ENCODE measurements around the gene PMP22.
A peak's percentile ranks its signal among the peaks of the same experiment; 100 is the strongest.

Gene PMP22

DNA sequence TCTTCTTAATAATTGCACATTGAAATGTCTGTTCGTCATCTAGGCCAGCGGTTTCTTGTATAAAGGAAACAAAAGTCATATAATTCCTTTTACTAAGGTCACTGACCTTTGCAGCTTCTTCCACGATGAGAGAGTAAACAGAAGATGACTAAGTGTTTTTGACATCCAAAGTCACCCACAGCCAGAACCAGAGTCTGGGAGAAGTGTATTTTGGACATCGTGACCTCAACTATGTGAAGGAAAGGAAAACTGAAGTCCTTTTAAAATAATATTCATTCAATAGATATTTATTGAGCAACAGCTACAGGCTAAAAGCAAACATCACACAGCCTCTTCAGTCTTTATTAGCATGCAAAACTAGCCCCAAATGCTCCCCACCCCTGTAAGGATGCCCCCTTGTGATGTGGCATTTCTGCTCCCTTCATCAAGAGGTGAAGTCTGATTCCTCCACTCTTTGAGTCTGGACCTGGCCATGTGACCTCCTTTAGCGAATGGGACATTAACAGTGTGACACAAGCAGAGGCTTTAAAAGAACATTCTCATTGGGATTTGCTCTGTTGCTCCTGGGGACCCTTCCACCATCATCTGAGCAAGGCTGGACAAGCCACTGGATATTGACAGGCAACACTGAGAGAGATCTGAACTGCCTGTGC, 8.1 kb upstream of the PMP22 start:
- DNase-seq, result no peak

DNA sequence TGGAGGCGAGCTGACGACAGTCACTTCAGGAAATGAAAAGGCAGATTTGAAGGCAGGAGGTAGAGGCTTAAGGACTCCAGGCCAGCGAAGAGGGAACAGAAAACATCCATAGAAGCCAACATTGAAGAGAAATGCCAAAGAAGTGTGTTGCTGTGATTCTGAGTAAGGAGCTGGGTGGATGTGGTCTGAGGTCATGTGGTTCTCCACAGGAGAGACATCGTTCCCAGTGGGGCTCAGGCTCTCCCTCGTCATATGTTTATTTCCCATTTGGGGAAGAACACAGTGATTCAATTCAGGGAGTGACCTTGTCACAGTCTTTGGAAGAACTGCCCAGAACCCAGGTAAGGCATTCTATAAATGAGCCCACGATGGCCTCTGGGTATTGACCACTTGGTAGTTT, 6.6 kb upstream of the PMP22 start:
- DNase-seq, result no peak

DNA sequence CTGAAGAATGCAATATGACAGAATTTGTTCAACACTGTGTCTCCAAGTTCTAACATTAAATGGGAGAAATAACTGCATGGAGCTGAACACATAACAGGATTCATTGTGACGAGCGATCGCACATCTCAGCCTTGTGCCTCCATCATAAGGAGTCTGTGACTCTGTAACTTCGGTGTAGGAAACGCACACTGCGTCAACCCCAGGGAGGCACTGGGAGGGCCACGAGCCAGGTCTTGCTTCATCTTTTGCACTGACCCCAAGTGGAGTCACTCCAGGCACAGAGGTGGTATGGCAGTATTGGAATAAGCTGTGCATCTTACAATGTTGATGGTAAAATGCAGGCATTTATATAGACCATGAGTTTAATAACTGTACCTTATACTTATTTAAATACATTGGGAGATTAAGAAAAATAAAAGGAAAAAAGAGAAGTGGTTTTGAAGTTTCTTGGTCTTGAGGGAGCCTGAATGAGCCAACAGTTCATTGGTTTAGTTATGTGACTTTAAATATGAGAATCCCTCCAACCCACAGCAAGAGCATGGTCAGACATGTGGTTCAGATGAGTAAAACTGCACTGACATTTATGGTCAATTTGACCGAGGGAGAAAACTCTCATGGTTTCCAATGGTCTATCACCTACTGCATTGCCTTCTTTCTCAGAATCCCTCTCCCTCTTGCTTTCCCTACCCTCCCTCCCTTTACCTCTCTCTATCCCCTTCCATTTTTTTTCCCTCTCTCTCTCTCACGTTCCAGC, 5.7 kb upstream of the PMP22 start:
- no peak for DNase-seq

DNA sequence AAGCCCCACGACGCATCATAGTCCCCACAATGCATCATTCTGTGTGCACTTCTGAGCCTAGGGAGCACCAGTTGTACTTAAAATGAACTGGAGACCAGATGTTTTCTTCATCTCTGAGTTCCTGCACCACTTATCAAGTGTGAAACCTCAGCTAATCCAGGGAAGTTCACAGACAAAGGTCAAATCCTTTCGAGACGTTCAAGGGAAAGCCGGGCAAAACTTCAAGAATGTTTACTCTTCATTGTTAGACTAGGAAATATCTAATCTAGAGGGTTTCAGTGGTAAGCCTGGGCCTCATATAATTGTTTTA, 4.6 kb upstream of the PMP22 start:
- DNase-seq, result no peak

DNA sequence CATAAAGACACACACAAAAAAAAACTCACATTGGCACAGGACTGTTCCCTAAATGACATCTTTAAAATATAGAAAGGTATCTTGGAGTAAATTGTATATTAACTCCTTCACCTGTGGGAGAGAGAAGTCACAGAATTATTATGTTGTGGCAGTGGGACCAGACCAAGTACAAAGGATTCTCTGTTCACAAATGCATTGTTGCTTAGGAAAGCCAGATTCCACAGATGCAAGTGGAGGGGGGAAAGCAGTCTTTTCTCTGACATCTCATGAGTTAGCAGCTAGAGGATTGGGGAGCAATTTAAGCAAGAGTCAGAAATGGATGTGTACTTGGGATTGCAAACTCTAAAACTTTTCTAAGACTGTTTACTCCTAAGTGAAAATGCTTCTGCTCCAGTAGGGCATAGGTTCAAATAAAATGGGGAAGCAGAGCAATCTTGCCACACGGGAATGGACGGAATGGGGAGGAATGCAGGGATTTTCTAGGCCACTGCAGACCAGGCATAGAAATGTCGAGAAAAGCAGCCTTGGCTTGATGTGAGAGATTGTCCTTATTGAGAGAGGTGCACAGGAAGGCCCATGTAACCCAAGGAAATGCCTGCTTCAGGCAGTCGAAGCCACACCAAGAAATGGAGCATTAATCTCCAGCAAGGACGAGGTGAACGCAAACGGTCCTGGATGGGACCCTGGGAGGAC, 4.1 kb upstream of the PMP22 start:
- DNase-seq, result no peak

DNA sequence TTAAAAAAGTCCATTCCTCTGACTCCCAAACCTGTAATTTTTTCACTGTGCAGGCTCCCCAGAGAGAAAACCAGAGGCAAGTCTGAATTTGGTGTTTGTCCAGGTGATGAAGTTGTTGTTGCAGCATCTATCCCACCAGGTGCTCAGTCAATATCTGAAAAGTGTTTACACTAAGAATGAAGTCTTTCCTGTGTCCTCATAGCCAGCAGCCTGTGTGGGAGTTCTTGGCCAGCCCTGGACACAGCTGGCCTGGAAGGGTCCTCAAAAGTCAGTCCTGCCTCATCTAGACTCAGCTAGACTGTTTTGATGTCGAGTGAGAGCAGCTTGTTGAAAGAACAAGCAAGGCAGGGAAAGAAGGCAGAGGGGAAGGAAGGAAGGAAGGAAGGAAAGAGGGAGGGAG, 3.3 kb upstream of the PMP22 start:
- no peak for DNase-seq

DNA sequence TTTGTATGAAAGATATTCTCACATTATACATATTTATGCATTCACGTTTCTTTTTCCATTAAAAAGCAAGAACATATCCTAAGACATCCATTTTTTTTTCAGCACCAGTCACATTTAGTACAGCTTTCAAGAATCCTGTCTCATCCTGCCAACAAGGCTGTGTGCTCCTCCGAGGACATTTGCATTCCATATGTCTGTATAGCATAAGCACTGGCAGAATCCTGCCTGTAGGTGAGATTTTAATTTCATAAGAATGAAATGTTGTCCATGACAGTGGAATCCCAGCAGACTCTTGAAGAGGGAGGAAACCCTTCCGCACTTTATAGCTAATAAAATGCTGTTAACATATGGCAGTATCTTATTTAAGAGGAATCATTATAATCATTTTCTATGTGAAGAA, 2.9 kb upstream of the PMP22 start:
- DNase-seq, result no peak

DNA sequence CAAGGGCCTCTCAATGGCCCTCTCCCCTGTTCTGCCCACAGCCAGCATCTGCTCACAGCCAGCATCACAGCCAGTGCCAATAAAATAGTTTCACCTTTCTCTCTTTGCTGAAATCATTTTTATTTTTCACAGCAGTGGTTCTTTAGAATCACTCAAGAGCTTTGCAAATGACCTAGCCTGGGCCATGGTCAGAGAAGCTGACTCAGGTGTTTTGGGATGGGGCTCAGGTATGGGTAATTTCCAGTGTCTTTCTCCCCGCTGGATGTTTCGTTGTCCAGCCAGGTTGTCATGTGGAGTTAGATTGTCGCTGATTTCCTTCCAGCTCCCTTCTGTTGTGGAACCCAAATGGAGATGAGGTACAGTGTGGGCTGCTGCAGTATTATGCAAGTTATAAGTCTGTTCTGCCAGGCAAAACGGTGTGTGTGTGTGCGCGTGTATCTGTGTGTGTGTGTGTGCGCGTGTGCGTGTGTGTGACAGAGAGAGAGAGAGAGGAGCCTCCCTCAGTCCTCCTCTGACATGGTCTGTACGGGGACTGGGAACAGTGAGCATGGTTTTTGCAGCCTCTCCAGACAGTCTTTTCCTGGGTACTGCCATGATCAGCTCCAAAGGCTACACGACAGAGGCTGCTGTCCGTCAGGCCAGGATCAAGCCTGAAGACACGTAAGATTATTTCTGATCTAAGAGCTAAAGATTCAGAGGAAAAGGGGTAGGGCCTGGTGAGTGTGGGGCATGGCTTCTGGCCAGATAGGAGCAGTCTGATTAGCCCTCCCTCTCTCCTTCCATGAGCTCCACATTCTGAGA, 1.4 kb upstream of the PMP22 start:
- DNase-seq, result no peak

DNA sequence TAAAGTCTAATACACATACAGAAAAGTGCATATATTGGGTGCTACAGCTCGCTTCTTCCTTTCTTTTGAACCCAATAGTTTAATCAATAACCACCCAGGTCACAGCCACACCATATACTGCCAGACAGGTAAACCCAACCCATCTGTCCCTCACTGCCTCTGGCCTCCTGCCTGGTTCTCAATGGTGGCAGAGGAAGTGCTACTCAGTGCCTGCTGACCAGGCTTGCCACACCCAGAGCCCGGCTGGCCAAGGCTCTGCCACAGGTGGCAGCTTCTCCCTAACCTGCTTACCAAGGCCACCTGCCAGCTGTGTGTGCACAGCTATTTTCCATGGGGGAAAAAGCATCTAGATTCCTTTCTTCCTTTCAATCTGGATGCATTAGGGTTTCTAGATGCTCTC, 584 bp downstream of the PMP22 start:
- DNase-seq, result no peak

DNA sequence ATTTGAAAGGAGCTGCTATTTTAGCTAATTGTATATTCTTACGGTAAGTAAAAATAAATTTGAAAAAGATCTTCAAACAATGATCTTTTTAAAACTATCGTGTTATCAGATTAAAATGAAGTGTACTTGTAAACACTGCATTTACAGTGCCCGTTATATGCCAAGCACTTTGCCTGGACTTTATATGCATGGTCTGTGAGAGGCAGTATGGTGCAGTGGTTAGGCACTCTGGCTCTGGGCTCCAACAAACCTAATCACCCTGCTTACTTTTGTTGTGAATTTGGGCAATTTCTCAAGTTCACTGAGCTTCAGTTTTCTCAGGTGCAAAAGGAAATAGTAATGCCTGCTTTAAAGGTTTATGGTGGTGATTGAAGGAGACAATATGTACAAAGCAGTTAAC, 1.4 kb downstream of the PMP22 start:
- DNase-seq, result no peak

DNA sequence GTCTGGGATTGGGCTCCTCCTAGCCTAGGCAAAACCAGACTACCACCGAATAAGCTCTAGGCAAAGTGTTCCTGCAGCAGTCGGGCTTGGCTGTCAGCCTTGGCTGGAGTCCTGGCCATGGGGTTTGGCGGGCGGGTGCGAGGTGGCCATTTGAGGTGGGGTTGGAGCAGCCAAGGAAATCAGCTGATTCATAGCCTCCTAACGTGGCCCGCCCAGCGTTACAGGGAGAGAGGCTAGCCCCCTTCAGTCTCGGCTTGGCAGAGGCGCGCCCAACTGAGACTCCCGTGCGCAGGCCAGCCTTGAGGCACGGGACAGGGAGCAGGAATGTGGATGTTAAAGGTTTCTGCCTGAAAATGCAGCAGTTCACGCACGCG, 1.9 kb downstream of the PMP22 start:
- no peak for DNase-seq

DNA sequence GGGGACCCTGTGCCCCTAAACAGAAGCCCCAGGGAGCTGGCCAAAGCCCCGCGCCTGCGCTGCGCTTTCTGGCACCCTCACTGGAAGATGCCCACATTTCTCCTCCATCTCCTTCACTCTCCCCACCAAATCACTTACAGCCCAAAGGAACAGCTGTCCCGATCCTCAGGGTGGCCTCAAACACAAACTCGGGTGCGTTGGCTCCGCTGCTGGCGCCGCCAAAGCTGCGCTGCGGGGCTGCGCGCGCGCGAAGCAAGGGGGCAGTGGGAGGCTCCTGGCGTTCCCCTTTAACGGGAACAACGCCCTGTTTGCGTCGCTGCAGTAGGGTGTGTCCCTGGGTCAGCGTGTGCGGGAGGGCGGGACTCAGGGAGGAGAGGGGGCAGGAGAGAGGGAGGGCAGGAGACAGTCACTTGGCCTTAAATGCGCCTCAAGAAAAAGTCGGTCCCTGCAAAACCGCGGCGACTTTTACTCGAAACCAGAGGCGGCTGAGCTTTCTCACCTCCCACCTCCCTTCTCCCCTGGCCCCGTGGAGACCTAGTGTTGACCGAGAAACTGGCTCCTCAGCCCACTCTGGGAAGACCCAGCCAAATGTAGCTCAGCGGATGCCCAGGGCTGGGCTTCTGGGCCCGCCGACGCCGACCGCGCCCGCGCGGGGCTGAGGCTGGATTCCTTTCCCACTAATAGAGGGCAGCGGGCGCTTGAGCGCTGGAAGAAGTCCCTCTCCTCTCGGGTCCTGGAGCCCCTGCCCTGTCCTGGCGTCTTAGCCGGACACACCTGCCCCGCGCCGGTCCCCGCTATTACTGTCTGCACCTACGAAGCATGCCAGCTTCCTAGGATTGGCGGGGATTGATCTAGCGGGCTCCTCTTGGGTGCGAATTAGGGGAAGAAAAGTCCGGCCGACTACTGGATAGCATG, 2.6 kb downstream of the PMP22 start:
- no peak for DNase-seq

DNA sequence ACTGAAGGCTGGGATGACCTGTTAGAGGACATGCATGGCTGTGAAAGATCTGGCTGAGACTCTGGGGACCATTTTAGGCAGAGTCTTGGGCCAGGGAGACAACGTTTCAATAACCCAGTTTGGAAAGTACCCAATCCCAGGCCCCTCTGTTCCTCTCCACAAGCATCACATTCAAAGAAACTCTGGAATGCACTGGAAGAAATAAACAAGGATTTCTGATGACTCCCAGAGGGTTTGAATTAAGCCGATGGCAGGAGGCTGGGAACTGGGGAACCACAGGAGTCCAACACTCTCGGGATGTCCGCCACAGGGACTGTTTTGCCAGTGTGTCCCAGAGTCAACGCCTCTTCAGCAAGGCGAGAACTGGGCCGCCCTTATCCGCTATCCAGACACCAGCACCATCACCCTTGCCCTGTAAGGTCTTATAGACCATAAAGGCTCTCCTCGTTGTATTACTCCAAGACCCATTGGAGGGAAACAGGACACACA, 3.3 kb downstream of the PMP22 start:
- no peak for DNase-seq

DNA sequence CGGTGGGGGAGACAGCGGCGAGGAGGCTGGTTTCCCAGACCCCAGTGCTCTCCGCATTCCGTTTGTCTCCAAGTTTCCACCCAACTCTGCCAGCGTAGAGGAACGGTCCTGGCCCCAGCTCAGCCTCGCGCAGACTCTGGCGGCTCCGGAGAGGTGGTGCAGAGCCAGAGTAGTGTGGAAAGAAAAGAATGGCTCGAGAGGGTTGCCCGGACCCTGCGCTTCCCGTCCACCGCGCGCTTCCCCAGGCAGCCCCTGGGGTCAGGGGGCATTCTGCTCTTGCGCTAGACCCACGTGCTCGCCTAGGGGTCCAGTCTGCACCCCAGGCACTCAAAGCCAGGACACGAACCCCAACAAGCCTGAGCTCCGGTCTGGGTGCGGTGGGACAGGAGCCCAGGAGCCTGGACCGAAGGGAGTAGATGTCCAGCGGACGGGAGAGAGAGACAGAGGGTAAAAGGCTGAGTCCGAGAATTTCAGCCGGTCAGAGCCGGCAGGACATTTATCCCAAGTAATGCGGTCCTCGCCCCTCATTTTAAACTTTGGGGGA, 3.8 kb downstream of the PMP22 start:
- DNase-seq, result no peak

DNA sequence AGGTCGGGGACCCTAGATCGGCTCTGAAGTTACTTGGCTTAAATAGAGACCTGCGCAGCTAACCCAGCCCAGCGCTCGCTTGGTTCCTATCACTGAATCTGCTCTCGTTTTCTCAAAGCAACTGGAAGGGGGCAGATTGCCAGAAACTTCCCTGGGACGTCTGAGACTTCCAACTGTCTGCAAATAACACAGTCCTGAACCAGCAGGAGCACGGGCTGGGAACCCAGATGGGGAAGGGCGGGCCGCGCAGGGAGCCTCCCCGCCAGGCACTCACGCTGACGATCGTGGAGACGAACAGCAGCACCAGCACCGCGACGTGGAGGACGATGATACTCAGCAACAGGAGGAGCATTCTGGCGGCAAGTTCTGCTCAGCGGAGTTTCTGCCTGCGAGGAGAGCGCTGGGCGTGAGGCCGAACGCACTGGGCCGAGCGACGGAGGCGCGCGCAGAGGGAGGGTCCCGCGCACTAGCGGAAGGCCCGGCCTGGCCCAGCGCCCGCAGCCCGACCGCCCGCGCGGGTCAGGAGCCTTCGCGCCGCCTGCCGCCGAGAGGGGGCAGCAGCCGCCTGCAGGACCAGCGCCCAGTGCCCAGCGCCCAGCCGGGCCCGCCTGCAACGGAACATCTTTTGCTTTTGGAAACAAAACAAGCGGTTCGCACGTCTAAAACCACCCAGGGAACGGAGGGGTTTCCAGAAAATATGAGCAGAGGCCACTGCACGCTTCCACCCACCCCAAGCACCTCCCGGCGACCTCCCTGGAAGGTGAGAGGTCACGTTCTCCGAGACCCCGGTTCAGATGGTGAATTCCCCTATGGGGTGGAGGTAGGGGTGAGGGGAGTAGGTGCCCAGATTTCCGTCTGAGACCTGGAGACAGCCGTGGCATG, 4.5 kb downstream of the PMP22 start:
- DNase-seq, result peak in 1 of 4 experiments; percentile 9

DNA sequence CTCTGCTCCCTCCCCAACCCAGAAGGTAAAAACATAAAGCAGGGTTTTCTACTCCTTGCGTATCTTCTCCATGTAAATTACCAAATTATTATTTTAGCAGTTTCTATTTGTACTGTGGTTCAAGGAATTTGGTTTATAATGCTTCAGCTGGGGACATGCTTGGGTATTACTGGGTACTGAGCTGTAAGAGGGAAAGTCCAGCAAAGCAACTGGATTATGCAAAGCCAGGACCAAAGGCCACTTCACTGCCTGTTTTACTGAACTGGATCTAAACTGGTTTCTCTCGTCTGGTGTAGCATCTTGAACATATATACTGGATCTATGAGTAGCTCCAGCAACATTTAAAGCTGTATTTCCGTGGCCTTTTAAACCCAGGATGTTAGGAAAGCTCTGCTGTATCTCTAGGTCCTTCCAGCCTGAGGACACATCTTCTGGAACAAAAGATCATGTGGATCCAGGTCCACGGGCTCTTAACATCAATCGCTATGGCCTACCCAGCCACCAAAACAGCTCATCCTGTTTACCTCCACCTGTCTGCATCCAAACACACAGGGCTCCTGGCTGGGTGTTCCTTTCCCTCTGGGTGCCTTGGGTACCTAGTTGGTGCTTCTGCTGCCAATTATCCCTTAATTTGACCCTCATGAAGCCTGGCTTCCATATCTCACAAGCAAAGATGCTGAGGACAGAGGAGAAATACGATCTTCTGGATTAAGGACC, 7.2 kb downstream of the PMP22 start:
- no peak for DNase-seq

DNA sequence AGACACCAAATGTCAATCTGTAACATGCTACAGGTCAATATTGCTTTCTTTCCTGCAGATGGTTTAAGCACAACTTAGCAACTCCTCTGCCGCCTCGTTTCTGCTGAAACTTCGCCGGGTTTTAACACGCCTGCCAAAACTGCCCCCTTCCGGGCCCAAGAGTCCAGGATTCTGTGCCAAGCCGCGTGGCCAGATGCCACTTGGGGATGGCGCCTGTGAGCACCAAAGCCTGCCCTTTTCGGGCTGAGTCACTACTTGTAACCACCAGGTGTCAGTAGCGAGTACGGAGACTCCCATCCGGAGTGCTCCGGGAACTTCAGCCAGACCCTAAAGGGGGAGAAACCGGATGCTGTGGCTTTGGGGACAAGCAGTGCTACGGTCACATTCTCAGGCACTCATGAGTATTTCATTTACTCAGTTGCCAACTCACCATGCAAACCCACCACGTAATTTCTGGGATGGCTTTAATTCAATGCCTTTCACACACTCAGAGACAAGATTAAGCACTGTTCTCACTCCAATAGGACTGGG, 7.8 kb downstream of the PMP22 start:
- DNase-seq, result no peak

DNA sequence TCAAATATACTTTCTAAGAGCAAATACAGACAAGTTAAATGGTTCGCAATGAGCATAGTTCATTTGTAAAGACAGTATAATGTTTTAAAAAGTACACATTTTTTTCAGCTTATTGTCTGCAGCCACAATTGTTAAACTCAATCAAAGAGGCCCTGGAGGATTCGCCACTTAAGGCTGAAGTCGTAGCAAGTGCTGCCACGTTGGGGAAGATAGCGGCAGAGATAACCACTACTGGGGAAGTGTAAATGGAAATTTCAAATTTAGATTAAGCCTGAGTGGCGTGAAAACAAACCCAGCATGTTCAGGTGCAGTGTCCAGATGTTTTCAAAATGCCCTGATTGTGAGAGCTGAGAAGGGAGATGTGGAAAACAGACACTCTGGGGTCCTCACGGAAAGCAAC, 8.4 kb downstream of the PMP22 start:
- no peak for DNase-seq

DNA sequence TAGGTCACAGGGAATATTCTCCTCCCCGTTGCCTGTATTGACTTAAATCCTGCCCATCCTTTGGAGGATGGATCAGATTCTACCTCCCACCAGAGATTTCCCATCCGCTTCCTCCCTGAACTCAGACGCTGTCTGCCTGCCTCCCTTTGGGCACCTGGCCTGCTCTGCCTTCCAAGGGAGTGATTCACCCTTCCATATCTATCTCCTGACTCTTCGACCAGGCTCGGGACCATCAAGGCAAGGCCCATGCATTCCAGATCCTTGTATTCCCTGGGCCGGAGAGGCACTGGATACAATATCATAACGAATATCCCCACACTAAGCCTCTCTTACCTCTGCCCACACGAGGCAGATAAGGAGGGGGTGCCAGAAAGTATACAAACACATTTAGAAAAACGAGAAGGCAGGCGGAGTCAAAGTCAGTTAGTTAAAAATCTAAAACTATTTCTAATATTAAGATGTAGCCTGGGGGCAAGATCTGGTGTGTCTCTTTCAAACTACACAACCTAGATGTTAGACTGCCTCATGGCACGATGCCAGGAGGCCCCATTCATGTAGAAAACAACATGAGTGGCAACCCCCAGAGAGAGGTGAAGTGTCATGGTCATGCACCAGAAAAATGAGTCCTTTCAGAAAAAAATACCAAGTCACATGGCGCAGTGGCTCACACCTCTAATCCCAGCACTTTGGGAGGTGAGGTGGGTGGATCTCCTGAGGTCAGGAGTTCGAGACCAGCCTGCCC, 9.2 kb downstream of the PMP22 start:
- no peak for DNase-seq
